Measurements from ENCODE around the gene MYCN.

DNA sequence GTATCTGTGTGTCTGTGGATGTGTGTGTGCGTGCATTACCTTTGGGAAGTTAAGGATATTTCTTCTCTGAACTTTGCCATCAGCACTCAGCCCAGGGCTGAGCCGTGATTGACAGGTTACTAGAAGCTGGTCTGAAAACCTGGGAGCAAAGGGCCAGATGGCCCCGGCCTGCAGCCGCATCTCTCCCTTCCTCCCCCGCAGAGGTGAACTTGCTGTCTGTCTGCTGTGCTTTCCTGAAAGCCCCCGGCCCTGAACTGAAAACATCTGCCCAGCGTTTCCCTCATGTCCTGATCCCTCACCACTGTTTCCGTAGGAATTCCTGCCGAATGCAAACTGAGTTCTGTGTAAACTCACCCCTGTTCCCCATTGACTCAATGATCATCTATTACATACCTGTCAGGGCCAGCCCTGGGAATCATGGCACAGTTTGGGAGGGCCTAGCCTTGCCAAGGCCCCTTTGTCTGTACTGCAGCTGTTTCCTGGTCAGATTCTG, 45.8 kb downstream of the MYCN start:
- TF ChIP-seq SUZ12 (IDR thresholded peaks at IDR 0.05; ENCODE audit: extremely low read depth, insufficient read depth, insufficient read length) (no peak), ZNF274 (IDR thresholded peaks at IDR 0.05; ENCODE audit: low read depth, low read length) (no peak)

Measured in NT2/D1 (cell line).